ENCODE results near the gene DNAH8. TPM values are rescaled to one million over a fixed set of nuclear protein-coding genes. Genes with fewer than 3 reads are reported as not detected.

Gene DNAH8
- total and polyA plus RNA-seq, 4 donors, result 0.01 to 0.37 (median 0.11) TPM

GRCh38 chr6:39004801-39005200 is 289.7 kb downstream of the DNAH8 start:
- Histone ChIP-seq H3K27ac (ENCODE audit: low read depth in 1 of 2, low read length in 1 of 2) (no peak overlapping the region), H3K27me3 (ENCODE audit: control insufficient read depth in 3 of 3, insufficient read depth in 3 of 3, low read length in 2 of 3) (peaks cover 0 to 7% (median 0%) of the 10 kb centered on the region in 3 donors), H3K9me3 (ENCODE audit: control insufficient read depth in 4 of 4, insufficient read depth in 3 of 4, low read length in 3 of 4) (no peaks in the 10 kb centered on the region), H3K4me1 (ENCODE audit: control insufficient read depth in 5 of 5, insufficient read depth in 5 of 5, low read length in 5 of 5) (no peaks in the 10 kb centered on the region), H3K36me3 (ENCODE audit: control insufficient read depth in 4 of 4, insufficient read depth in 4 of 4, low read length in 4 of 4) (no peaks in the 10 kb centered on the region), H3K4me3 (no peak overlapping the region), H3K9ac (ENCODE audit: insufficient read depth in 1 of 2, low read length in 2 of 2) (no peak overlapping the region)
- 71 to 85% methylated on average over 2 of the region's 2 CpGs for WGBS, 2 donors
- no peak for TF ChIP-seq CTCF (IDR thresholded peaks at IDR 0.05; ENCODE audit: control extremely low read depth, extremely low read depth)
- no peak for ATAC-seq (ENCODE audit: insufficient read depth, low FRiP score)
- no peak for DNase-seq

- no peak for ATAC-seq (ENCODE audit: insufficient read depth, low FRiP score)
- Histone ChIP-seq H3K36me3 (ENCODE audit: control insufficient read depth in 4 of 4, insufficient read depth in 4 of 4, low read length in 4 of 4) (no peaks in the 10 kb centered on the region), H3K4me1 (ENCODE audit: control insufficient read depth in 5 of 5, insufficient read depth in 5 of 5, low read length in 5 of 5) (no peaks in the 10 kb centered on the region), H3K4me3 (no peak overlapping the region), H3K27ac (ENCODE audit: low read depth in 1 of 2, low read length in 1 of 2) (no peak overlapping the region), H3K9me3 (ENCODE audit: control insufficient read depth in 4 of 4, insufficient read depth in 3 of 4, low read length in 3 of 4) (no peaks in the 10 kb centered on the region), H3K27me3 (ENCODE audit: control insufficient read depth in 3 of 3, insufficient read depth in 3 of 3, low read length in 2 of 3) (peaks cover 0 to 7% (median 0%) of the 10 kb centered on the region in 3 donors), H3K9ac (ENCODE audit: insufficient read depth in 1 of 2, low read length in 2 of 2) (no peak overlapping the region)
- 72 to 77% methylated on average over 3 of the region's 3 CpGs for WGBS, 2 donors
- TF ChIP-seq CTCF (IDR thresholded peaks at IDR 0.05; ENCODE audit: control extremely low read depth, extremely low read depth), result no peak
- no peak for DNase-seq
These were observed 290.7 kb downstream of the DNAH8 start for GRCh38 chr6:39005774-39006173.

GRCh38 chr6:39007575-39007974 is 292.5 kb downstream of the DNAH8 start:
- no peak overlapping the region for H3K4me3 ChIP-seq

More at GRCh38 chr6:39007575-39007974, 292.5 kb downstream of the DNAH8 start:
- H3K36me3 ChIP-seq (ENCODE audit: control insufficient read depth in 4 of 4, insufficient read depth in 4 of 4, low read length in 4 of 4), result no peaks in the 10 kb centered on the region
- WGBS, 2 donors, result 66 to 77% methylated on average over 3 of the region's 3 CpGs
- ATAC-seq (ENCODE audit: insufficient read depth, low FRiP score) (no peak), DNase-seq (no peak)
- H3K9me3 ChIP-seq (ENCODE audit: control insufficient read depth in 4 of 4, insufficient read depth in 3 of 4, low read length in 3 of 4), result no peaks in the 10 kb centered on the region
- no peak overlapping the region for H3K27ac ChIP-seq (ENCODE audit: low read depth in 1 of 2, low read length in 1 of 2)
- peaks cover 0 to 6% (median 0%) of the 10 kb centered on the region in 3 donors for H3K27me3 ChIP-seq (ENCODE audit: control insufficient read depth in 3 of 3, insufficient read depth in 3 of 3, low read length in 2 of 3)
- H3K4me1 ChIP-seq (ENCODE audit: control insufficient read depth in 5 of 5, insufficient read depth in 5 of 5, low read length in 5 of 5), result no peaks in the 10 kb centered on the region
- no peak overlapping the region for H3K9ac ChIP-seq (ENCODE audit: insufficient read depth in 1 of 2, low read length in 2 of 2)
- TF ChIP-seq CTCF (IDR thresholded peaks at IDR 0.05; ENCODE audit: control extremely low read depth, extremely low read depth), result no peak
